Muscle layer of colon (tissue), 2 donors: Measurements from ENCODE around the gene CT47B1.
"Not testable (repeated sequence)": the region's sequence is repeated elsewhere in the genome, so short reads cannot be mapped to it uniquely, and the experiment has no call there.

ENCODE experiments used
- H3K27ac ChIP-seq: one replicate; pipeline ENCODE4 v1.7.0; 2013; ENCODE audit warnings: low read depth, mild to moderate bottlenecking, low read length, moderate library complexity
- H3K27me3 ChIP-seq, 2 donors: one replicate each; pipeline ENCODE4 v1.7.0; 2013; ENCODE audit warnings: low read length in 2 of 2, mild to moderate bottlenecking in 2 of 2; ENCODE audit not compliant: insufficient read depth in 2 of 2, control insufficient read depth in 1 of 2
- H3K36me3 ChIP-seq: one replicate; pipeline ENCODE4 v1.7.0; 2013; ENCODE audit warnings: mild to moderate bottlenecking, low read length; ENCODE audit not compliant: insufficient read depth
- H3K4me1 ChIP-seq: one replicate; pipeline ENCODE4 v1.7.0; 2013; ENCODE audit warnings: mild to moderate bottlenecking, low read length; ENCODE audit not compliant: insufficient read depth
- H3K4me3 ChIP-seq, 2 donors: one replicate each; pipeline ENCODE4 v1.7.0; 2013; ENCODE audit warnings: low read length in 2 of 2, low read depth in 1 of 2, mild to moderate bottlenecking in 1 of 2, moderate library complexity in 1 of 2
- H3K9ac ChIP-seq: one replicate; pipeline ENCODE4 v1.7.0; 2013; ENCODE audit warnings: low read length
- H3K9me3 ChIP-seq: one replicate; pipeline ENCODE4 v1.7.0; 2013; ENCODE audit warnings: mild to moderate bottlenecking, low read length
- donor health status: abdominal sarcoma.
- donor health status: Adenocarcinoma of cecum.

Gene CT47B1

GRCh38 chrX:120875766-120876165, at the start of gene CT47B1:
Gene CT47B1, minus strand, starts transcription at chrX:120875866. Its CDS starts 196 bp downstream, at chrX:120875670.
- not testable (repeated sequence) for H3K9ac ChIP-seq, H3K27me3 ChIP-seq, H3K27ac ChIP-seq, H3K4me3 ChIP-seq, H3K36me3 ChIP-seq, H3K4me1 ChIP-seq, H3K9me3 ChIP-seq

- Histone ChIP-seq H3K36me3 (no peaks in the 10 kb centered on the region), H3K4me1 (no peaks in the 10 kb centered on the region), H3K27me3 (no peaks in the 10 kb centered on the region), H3K9me3 (no peaks in the 10 kb centered on the region), H3K27ac (no peak overlapping the region), H3K9ac (no peak overlapping the region), H3K4me3 (no peak overlapping the region)
Measured at GRCh38 chrX:120874678-120875557, 748 bp downstream of the CT47B1 start.

- no peaks in the 10 kb centered on the region for H3K27me3 ChIP-seq
- H3K9ac ChIP-seq: no peak overlapping the region
- no peak overlapping the region for H3K4me3 ChIP-seq
- H3K36me3 ChIP-seq: no peaks in the 10 kb centered on the region
- no peaks in the 10 kb centered on the region for H3K4me1 ChIP-seq
- H3K27ac ChIP-seq: no peak overlapping the region
- no peaks in the 10 kb centered on the region for H3K9me3 ChIP-seq
Measured at GRCh38 chrX:120857240-120857639, 18.4 kb downstream of the CT47B1 start.

DNA sequence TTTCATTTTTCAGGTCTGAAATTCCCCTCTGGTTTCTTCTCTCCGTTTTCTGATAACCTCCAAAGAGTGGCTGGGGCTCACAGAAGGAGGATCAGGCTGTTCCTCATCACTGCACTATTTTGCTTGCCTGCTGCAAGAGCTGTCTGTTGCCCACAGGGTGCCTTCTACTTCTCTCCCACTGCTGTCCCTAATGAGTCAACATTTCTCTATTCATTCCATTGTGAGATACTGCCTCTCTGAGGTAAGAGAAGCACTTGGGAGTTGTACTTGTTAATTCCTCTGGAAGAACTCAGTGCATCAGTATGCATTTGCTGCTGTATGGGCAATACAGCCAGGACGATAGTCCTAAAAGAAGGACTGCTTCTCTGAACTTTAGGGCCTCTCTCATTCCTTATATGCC, 34.8 kb downstream of the CT47B1 start:
- Histone ChIP-seq H3K36me3 (no peaks in the 10 kb centered on the region), H3K27me3 (no peaks in the 10 kb centered on the region), H3K4me3 (no peak overlapping the region), H3K4me1 (no peaks in the 10 kb centered on the region), H3K9ac (no peak overlapping the region), H3K27ac (no peak overlapping the region), H3K9me3 (no peaks in the 10 kb centered on the region)

- Histone ChIP-seq H3K4me1 (no peaks in the 10 kb centered on the region), H3K4me3 (no peak overlapping the region), H3K27ac (no peak overlapping the region), H3K9me3 (no peaks in the 10 kb centered on the region), H3K27me3 (no peaks in the 10 kb centered on the region), H3K36me3 (no peaks in the 10 kb centered on the region), H3K9ac (no peak overlapping the region)
Measured at GRCh38 chrX:120839491-120839890, 36.2 kb downstream of the CT47B1 start.

- not testable (repeated sequence) for H3K27ac ChIP-seq, H3K36me3 ChIP-seq, H3K4me1 ChIP-seq, H3K4me3 ChIP-seq, H3K27me3 ChIP-seq, H3K9ac ChIP-seq, H3K9me3 ChIP-seq
Measured at GRCh38 chrX:120827213-120827612, 48.5 kb downstream of the CT47B1 start.

- Histone ChIP-seq H3K9ac (no peak overlapping the region), H3K27me3 (no peaks in the 10 kb centered on the region), H3K36me3 (no peaks in the 10 kb centered on the region), H3K27ac (no peak overlapping the region), H3K9me3 (no peaks in the 10 kb centered on the region), H3K4me3 (no peak overlapping the region), H3K4me1 (no peaks in the 10 kb centered on the region)
Measured at GRCh38 chrX:120825146-120825545, 50.5 kb downstream of the CT47B1 start.

DNA sequence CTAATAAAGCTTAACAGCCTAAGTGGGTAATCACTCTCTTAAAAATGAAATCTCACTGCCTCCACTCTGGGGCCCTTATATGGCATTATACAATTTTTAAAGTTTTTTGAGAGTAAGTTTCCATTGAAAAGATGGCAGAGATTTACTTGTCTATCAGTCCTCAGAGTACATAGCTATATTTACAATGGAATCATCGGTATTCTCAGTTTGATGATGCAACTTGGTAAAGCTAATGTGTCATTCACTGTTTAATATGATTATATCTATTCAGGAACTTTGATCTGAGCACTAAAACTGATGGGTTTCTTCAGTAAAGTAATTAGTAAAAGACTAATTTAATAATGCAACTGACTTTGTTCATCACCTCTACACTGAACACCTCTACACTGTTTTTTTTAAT, 51.6 kb downstream of the CT47B1 start:
- Histone ChIP-seq H3K9ac (no peak overlapping the region), H3K36me3 (no peaks in the 10 kb centered on the region), H3K9me3 (no peaks in the 10 kb centered on the region), H3K27ac (no peak overlapping the region), H3K4me3 (no peak overlapping the region), H3K27me3 (no peaks in the 10 kb centered on the region), H3K4me1 (no peaks in the 10 kb centered on the region)

- no peaks in the 10 kb centered on the region for H3K36me3 ChIP-seq
- no peak overlapping the region for H3K27ac ChIP-seq
- H3K9me3 ChIP-seq: no peaks in the 10 kb centered on the region
- no peaks in the 10 kb centered on the region for H3K27me3 ChIP-seq
- H3K9ac ChIP-seq: no peak overlapping the region
- no peaks in the 10 kb centered on the region for H3K4me1 ChIP-seq
- H3K4me3 ChIP-seq: no peak overlapping the region
Measured at GRCh38 chrX:120823556-120823955, 52.1 kb downstream of the CT47B1 start.
